Left kidney (tissue), 2 donors: ENCODE data around the gene ADCY4. TPM values are rescaled to one million over a fixed set of nuclear protein-coding genes. Genes with fewer than 3 reads are reported as not detected.
"Not testable (repeated sequence)": the region's sequence is repeated elsewhere in the genome, so short reads cannot be mapped to it uniquely, and the experiment has no call there.

Experiments
- DNase-seq: peaks from one replicate; pipeline ENCODE4 v3.0.0-alpha.2; 2013
- polyA plus RNA-seq: library from polyadenylated mRNA; unstranded; fragments of 120-200 nt; gene quantifications from one replicate; pipeline ENCODE4 v1.2.1, GENCODE V29; 2013; ENCODE audit not compliant: insufficient read length

The ADCY4 gene
- polyA plus RNA-seq, 1 donor, result 22.4 TPM

- DNase-seq, result no peak
These were observed 4.6 kb upstream of the ADCY4 start, which contains the start of gene RIPK3 for GRCh38 chr14:24339284-24340151. TSS of gene RIPK3 (minus strand) at chr14:24339991. CDS start at chr14:24339826, 165 bp downstream.

- no peak for DNase-seq
These were observed 4.0 kb upstream of the ADCY4 start for GRCh38 chr14:24338843-24339242.

GRCh38 chr14:24337824-24338175, 2.9 kb upstream of the ADCY4 start:
- no peak for DNase-seq

- no peak for DNase-seq
These were observed 2.4 kb upstream of the ADCY4 start for GRCh38 chr14:24337144-24337823.

GRCh38 chr14:24335461-24336171, 745 bp upstream of the ADCY4 start:
- no peak for DNase-seq

GRCh38 chr14:24332268-24332993, 2.4 kb downstream of the ADCY4 start:
- DNase-seq, result peak; percentile 78

- no peak for DNase-seq
These were observed 3.1 kb downstream of the ADCY4 start for GRCh38 chr14:24331731-24332267.

GRCh38 chr14:24330973-24331674, 3.7 kb downstream of the ADCY4 start:
- DNase-seq, result no peak

GRCh38 chr14:24329736-24330135, 5.1 kb downstream of the ADCY4 start:
- no peak for DNase-seq

- DNase-seq, result no peak
These were observed 5.7 kb downstream of the ADCY4 start for GRCh38 chr14:24329073-24329663.

- not testable (repeated sequence) for DNase-seq
These were observed 7.0 kb downstream of the ADCY4 start for GRCh38 chr14:24327914-24328313.

GRCh38 chr14:24327303-24327702, 7.6 kb downstream of the ADCY4 start:
- DNase-seq, result no peak

- no peak for DNase-seq
These were observed 8.9 kb downstream of the ADCY4 start for GRCh38 chr14:24325963-24326362.

GRCh38 chr14:24325041-24325530, 9.8 kb downstream of the ADCY4 start:
- DNase-seq, result no peak

GRCh38 chr14:24324024-24324423, 10.8 kb downstream of the ADCY4 start:
- no peak for DNase-seq

- no peak for DNase-seq
These were observed 11.5 kb downstream of the ADCY4 start for GRCh38 chr14:24323341-24323740.

GRCh38 chr14:24322672-24323071, 12.2 kb downstream of the ADCY4 start:
- no peak for DNase-seq

- DNase-seq, result no peak
These were observed 13.5 kb downstream of the ADCY4 start for GRCh38 chr14:24321212-24321975.

- DNase-seq, result no peak
These were observed 17.5 kb downstream of the ADCY4 start for GRCh38 chr14:24317141-24317928.
